Measurements from ENCODE around the gene CNOT9. TPM values are rescaled to one million over a fixed set of nuclear protein-coding genes. Genes with fewer than 3 reads are reported as not detected.

CNOT9 gene
- total RNA-seq, 1 experiment from 2014 or later: 59.9 TPM

GRCh38 chr2:218631837-218632236 is 63.2 kb downstream of the CNOT9 start:
- no peaks in the 10 kb centered on the region for H3K27me3 Mint-ChIP-seq (ENCODE audit: insufficient read depth, unreplicated experiment)
- Histone ChIP-seq H3K27me3 (replicated peaks; ENCODE audit: control insufficient read depth, insufficient read depth, low read length) (no peaks in the 10 kb centered on the region), H3K4me3 (ENCODE audit: low read depth, low read length) (no peak overlapping the region), H3K4me1 (no peaks in the 10 kb centered on the region), H3K36me3 (ENCODE audit: control insufficient read depth, insufficient read depth, low read length) (no peaks in the 10 kb centered on the region; the same call in 1 of the 2 replicates), H3K9me3 (no peaks in the 10 kb centered on the region)
- POLR2A ChIA-PET: no interaction called here
- CTCF ChIA-PET: no interaction called here
- no peak for TF ChIP-seq CTCF (IDR thresholded peaks at IDR 0.05; ENCODE audit: insufficient read depth in 1 of 2, low read depth in 1 of 2, low read length in 1 of 2, severe bottlenecking in 1 of 2, unreplicated experiment in 1 of 2)
- no TSS peak for BruUV-seq (replicated peaks)
- no peaks in the 10 kb centered on the region for H3K9me3 Mint-ChIP-seq (ENCODE audit: unreplicated experiment)
- no peak for DNase-seq
- intact Hi-C loops (cut with micrococcal nuclease; ENCODE audit: unreplicated experiment): no loop called here
- H3K4me3 Mint-ChIP-seq (ENCODE audit: unreplicated experiment): no peak overlapping the region
- no peaks in the 10 kb centered on the region for H3K4me1 Mint-ChIP-seq (ENCODE audit: low read depth, unreplicated experiment)
- H3K36me3 Mint-ChIP-seq (ENCODE audit: insufficient read depth, unreplicated experiment): peaks cover 14% of the 10 kb centered on the region
- no peak overlapping the region for H3K27ac Mint-ChIP-seq (ENCODE audit: unreplicated experiment)

- Histone ChIP-seq H3K4me1 (no peaks in the 10 kb centered on the region), H3K4me3 (ENCODE audit: low read depth, low read length) (no peak overlapping the region), H3K27me3 (replicated peaks; ENCODE audit: control insufficient read depth, insufficient read depth, low read length) (no peaks in the 10 kb centered on the region), H3K36me3 (ENCODE audit: control insufficient read depth, insufficient read depth, low read length) (peaks cover 3% of the 10 kb centered on the region; the same call in 1 of the 2 replicates), H3K9me3 (no peaks in the 10 kb centered on the region)
- ChIA-PET CTCF (no interaction called here), POLR2A (no interaction called here)
- intact Hi-C loops (cut with micrococcal nuclease; ENCODE audit: unreplicated experiment): no loop called here
- no peak for DNase-seq
- no TSS peak for BruUV-seq (replicated peaks)
- Mint-ChIP-seq H3K4me1 (ENCODE audit: low read depth, unreplicated experiment) (no peaks in the 10 kb centered on the region), H3K36me3 (ENCODE audit: insufficient read depth, unreplicated experiment) (peaks cover 40% of the 10 kb centered on the region), H3K27ac (ENCODE audit: unreplicated experiment) (no peak overlapping the region), H3K9me3 (ENCODE audit: unreplicated experiment) (no peaks in the 10 kb centered on the region), H3K4me3 (ENCODE audit: unreplicated experiment) (no peak overlapping the region), H3K27me3 (ENCODE audit: insufficient read depth, unreplicated experiment) (no peaks in the 10 kb centered on the region)
- no peak for TF ChIP-seq CTCF (IDR thresholded peaks at IDR 0.05; ENCODE audit: insufficient read depth in 1 of 2, low read depth in 1 of 2, low read length in 1 of 2, severe bottlenecking in 1 of 2, unreplicated experiment in 1 of 2)
Measured at GRCh38 chr2:218635719-218636118, 67.1 kb downstream of the CNOT9 start.

GRCh38 chr2:218638372-218638771 is 69.7 kb downstream of the CNOT9 start:
- no peak overlapping the region for H3K4me3 Mint-ChIP-seq (ENCODE audit: unreplicated experiment)
- ChIA-PET CTCF (no interaction called here), POLR2A (no interaction called here)
- DNase-seq: no peak
- H3K9me3 Mint-ChIP-seq (ENCODE audit: unreplicated experiment): no peaks in the 10 kb centered on the region
- H3K27me3 Mint-ChIP-seq (ENCODE audit: insufficient read depth, unreplicated experiment): no peaks in the 10 kb centered on the region
- H3K4me1 ChIP-seq: no peaks in the 10 kb centered on the region
- intact Hi-C loops (cut with micrococcal nuclease; ENCODE audit: unreplicated experiment): no loop called here
- H3K4me1 Mint-ChIP-seq (ENCODE audit: low read depth, unreplicated experiment): no peaks in the 10 kb centered on the region
- no peaks in the 10 kb centered on the region for H3K27me3 ChIP-seq (replicated peaks; ENCODE audit: control insufficient read depth, insufficient read depth, low read length)
- H3K36me3 ChIP-seq (ENCODE audit: control insufficient read depth, insufficient read depth, low read length): peaks cover 5% of the 10 kb centered on the region; the same call in 1 of the 2 replicates
- BruUV-seq (replicated peaks): no TSS peak
- H3K36me3 Mint-ChIP-seq (ENCODE audit: insufficient read depth, unreplicated experiment): peaks cover 48% of the 10 kb centered on the region
- H3K4me3 ChIP-seq (ENCODE audit: low read depth, low read length): no peak overlapping the region
- no peaks in the 10 kb centered on the region for H3K9me3 ChIP-seq
- H3K27ac Mint-ChIP-seq (ENCODE audit: unreplicated experiment): no peak overlapping the region
- TF ChIP-seq CTCF (IDR thresholded peaks at IDR 0.05; ENCODE audit: insufficient read depth in 1 of 2, low read depth in 1 of 2, low read length in 1 of 2, severe bottlenecking in 1 of 2, unreplicated experiment in 1 of 2): no peak
